Stimulated activated CD8-positive, alpha-beta memory T cell treated with anti-CD3 and anti-CD28 coated beads, Interleukin-15, amount 100 ng/mL, for 4 hours (primary cell): ENCODE results near the gene OSTM1.
"Not testable (repeated sequence)": the region's sequence is repeated elsewhere in the genome, so short reads cannot be mapped to it uniquely, and the experiment has no call there.

Experiments
- DNase-seq, 2 donors: peaks; one replicate each; pipeline ENCODE4 v3.0.0-alpha.2; 2020; ENCODE audit warnings: low read depth in 2 of 2

Gene OSTM1

DNA sequence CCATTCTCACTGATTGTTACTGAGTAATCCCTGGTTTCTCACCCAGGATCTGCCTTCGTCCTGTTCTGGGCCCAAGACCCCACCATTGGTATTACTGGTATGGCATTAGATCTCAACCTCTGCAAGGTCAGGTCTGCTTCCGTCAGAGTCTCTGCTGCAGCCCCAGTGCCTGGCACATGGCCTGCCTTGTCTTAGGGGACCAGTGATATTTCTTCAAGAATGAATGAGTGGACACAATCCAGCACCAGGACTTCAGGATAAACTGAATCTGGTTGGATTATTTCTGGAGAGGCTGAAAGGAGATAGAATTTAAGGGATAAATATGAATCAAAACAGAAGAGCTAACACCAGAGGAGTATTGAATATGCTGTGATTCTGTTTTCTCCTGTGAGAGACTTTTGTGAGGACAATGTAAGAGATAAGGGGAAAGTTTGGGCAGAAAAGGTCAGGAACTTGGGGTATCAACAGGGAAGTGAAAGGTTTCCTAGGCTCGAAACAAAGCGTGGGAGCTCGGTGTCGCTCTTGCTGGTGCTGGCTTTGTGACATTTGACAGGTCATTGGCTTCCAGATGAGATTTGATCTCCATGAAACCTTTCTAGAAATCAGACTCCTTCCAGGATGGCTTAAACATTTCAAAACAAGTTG, 53.9 kb downstream of the OSTM1 start:
- DNase-seq, result no peak

- DNase-seq, result not testable (repeated sequence)
Measured at GRCh38 chr6:108016283-108016682, 58.3 kb downstream of the OSTM1 start.

- no peak for DNase-seq
Measured at GRCh38 chr6:108013787-108014439, 60.6 kb downstream of the OSTM1 start.

DNA sequence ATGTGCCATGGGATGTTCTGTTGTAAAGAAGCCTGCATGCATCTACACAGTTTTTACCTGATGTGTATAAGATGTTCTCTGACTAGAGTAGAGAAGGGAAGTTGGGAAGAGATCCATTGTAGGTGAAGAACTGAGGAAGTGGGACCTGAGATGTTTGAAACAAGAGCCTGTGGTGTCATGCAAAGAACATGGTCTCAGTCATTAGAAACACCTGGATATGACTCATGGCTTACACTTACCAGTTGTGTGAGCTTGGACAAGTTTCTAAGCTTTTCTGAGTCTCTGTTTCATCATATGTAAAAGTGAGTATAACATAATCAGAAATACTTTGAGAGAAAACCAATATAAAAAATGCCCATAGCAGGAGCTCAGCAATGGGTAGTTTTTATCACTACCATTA, 64.6 kb downstream of the OSTM1 start:
- DNase-seq, result no peak

DNA sequence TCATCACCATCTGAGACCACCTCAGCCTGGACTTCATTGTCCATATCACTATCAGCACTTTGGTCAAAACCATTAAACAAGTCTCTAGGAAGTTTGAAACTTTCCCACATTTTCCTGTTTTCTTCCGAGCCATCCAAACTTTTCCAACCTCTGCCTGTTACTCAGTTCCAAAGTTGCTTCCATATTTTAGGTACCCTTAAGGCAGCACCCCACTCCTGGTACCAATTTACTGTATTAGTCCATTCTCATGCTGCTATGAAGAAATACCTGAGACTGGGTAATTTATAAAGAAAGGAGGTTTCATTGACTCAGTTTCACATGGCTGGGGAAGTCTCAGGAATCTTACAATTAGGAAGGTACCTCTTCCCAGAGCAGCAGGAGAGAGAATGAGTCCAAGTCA, 65.3 kb downstream of the OSTM1 start:
- not testable (repeated sequence) for DNase-seq

DNA sequence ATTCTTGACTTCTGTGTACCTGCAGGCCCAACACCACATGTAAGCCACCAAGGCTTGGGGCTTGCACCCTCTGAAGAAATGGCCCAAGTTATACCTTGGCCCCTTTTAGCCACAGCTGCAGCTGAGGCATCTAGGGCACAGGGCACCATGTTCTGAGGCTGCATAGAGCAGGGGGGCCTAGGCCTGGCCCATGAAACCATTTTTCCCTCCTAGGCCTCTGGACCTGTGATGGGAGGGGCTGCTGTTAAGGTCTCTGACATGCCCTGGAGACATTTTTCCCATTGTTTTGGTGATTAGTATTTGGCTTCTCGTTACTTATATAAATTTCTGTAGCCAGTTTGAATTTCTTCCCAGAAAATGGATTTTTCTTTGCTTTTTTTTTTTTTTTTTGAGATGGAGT, 66.2 kb downstream of the OSTM1 start:
- no peak for DNase-seq

DNA sequence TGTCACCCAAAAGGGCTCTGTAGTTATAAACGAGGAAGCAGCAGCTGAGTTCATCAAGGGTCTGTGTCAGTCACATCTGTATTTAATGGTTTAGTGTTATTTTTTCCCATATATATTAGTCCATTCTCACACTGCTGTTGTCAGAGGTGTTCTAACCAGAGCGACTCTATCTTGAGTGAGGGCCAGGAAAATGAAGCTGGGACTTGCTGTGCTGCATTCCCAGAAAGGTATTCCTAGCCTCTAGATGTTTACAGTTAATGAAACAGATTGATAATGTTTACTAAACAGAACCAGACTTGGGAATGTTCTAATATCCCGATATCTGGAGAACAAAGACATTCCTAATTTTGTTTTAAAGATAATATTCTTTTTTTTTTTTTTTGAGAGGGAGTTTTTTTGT, 68.6 kb downstream of the OSTM1 start:
- DNase-seq, result no peak

- no peak for DNase-seq
Measured at GRCh38 chr6:108004861-108005260, 69.7 kb downstream of the OSTM1 start.

- no peak for DNase-seq
Measured at GRCh38 chr6:108002365-108003221, 71.9 kb downstream of the OSTM1 start.

DNA sequence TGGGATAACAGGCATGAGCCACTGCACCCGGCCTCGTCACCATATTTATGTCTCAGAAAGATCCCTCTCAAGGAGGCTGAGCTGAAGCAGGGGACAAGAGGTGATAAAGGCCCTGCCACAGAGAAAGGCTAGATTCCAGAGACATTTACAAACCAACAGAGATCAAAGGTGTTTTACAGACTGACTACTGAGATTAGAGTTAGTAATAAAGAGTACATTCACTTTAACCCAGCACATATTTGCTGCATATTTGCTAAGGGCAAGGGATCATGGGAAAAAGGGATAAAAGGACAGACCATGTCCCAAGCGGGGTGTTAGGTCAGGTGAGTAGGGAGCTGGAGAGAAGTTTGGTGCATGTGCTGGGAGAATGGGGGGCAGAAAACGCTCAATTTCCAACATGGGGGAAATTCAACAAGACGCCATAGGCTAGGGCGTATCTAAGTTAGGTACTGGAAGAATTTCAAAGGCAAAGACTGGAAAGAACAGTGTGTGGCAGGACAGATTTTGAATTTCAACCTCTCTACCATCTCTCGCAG, 72.8 kb downstream of the OSTM1 start:
- no peak for DNase-seq

- DNase-seq, result not testable (repeated sequence)
Measured at GRCh38 chr6:108000259-108000658, 74.3 kb downstream of the OSTM1 start.

DNA sequence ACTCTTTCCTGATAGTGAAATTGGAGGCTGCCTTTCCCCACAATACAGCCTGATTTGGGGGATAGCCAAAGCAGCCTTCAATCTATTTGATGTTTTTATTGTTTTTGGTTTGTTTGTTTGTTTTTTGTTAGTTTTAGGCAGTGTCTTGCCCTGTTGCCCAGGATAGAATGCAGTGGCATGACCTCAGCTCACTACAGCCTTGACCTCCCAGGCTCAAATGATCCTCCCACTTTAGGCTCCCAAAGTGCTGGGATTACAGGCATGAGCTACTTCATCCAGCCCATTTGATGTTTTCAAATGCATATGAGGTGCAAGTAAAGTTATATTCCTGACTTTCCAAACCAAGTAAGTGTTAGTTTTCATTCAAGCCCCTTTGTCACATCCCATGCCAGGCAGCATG, 75.2 kb downstream of the OSTM1 start:
- DNase-seq, result no peak

GRCh38 chr6:107991772-107992550, 82.6 kb downstream of the OSTM1 start:
- DNase-seq, result no peak
